Measurements from ENCODE around the gene CPD.
"Not testable (repeated sequence)": the region's sequence is repeated elsewhere in the genome, so short reads cannot be mapped to it uniquely, and the experiment has no call there.

Gene CPD

GRCh38 chr17:30378825-30379302 is at the start of gene CPD:
Gene CPD (plus strand): TSS chr17:30378927. CDS start chr17:30378981, 54 bp downstream.
- Histone ChIP-seq H3K36me3 (replicated peaks) (no peaks in the 10 kb centered on the region), H3K27me3 (ENCODE audit: low read depth) (no peaks in the 10 kb centered on the region), H3K4me1 (peaks cover 40% of the 10 kb centered on the region), H3K9me3 (no peaks in the 10 kb centered on the region), H3K4me3 (peak within 1 kb of the TSS; percentile 83)
- in situ Hi-C loops (cut with MboI; ENCODE audit: low sequenced_read_pairs) = no loop called here
- peak; percentile 89 to 98 for DNase-seq (ENCODE audit: low spot score in 2 of 2)

DNA sequence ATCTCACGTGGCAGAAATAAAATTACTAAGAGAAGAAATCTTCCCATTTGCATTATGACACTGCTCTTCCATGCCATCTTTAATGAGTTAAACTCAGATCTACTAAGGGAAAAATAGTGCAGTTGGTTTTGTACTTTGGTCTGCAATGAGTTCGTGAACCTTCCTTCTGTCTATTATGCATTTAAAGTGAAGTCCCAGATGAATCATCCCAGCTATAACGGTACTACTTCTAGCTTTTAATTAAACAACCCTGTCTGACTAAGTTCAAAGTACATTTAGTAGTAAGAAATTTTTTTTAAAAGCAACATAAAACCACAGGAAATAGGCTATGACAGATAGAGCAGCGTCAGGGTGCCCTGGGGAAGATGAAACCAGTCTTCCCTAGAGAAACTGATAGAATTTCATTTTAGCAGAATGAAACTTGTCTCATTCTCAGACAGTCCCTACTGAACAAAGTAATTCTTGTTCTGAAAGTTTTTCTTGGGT is 46.6 kb upstream of the CPD start:
- H3K27me3 ChIP-seq (ENCODE audit: low read depth) = peaks cover 24% of the 10 kb centered on the region
- no peak overlapping the region for H3K4me3 ChIP-seq
- in situ Hi-C loops (cut with MboI; ENCODE audit: low sequenced_read_pairs) = loop anchor here (10.0 kb wide), 1 partner anchor 227 kb away; no protein-coding TSS in a partner anchor
- no peaks in the 10 kb centered on the region for H3K36me3 ChIP-seq (replicated peaks)
- no peaks in the 10 kb centered on the region for H3K9me3 ChIP-seq
- no peak for DNase-seq (ENCODE audit: low spot score in 2 of 2)
- H3K4me1 ChIP-seq = peaks cover under 1% of the 10 kb centered on the region; the same call in 1 of the 2 replicates

DNA sequence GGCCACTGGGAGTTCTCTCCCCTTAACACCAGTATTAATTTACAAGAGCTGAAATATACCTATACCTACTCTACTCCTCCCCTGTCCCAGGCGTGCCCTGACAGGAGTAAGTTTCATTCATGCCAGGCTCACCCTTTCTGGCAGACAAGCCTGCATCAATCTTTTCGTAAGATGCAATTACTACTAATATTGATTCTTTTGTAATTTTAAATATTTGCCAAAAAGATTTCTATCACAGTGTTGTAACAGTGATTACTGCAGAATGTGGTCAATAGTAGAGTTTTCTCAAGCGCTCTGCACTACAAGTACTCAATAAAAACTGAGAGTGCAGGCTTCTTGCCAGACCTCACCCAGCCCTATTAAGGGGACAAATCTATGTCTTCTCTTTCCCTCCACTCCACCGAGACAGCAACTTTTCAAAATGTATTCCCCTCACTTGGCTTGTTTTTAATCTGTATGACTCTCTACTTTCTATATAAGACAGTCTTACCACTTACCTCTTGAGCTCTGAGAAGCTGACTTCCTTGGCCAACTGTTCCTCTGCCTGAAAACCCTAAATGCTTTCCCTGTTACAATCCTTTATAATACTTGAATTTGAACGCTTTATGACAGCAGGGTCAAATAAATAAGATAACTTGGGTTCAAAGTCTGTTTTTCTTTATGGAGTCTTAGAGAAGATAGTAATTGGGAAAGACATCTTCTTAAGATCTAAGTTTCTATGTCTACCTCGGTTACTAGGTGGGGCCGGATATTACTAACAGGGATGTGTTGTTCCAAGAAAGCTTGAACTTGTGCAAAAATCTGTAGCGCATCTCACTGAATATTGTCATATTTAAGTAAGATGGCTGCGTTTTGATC is 45.0 kb upstream of the CPD start, which contains the start of gene TMIGD1:
TSS of gene TMIGD1 (minus strand) at position 555 of the 858 bp plus-strand sequence. CDS start 1,924 bp downstream, outside the sequence.
- Histone ChIP-seq H3K9me3 (no peaks in the 10 kb centered on the region), H3K4me1 (no peaks in the 10 kb centered on the region), H3K36me3 (replicated peaks) (no peaks in the 10 kb centered on the region), H3K27me3 (ENCODE audit: low read depth) (peaks cover 24% of the 10 kb centered on the region), H3K4me3 (no peak within 1 kb of the TSS)
- DNase-seq (ENCODE audit: low spot score in 2 of 2) = no peak
- in situ Hi-C loops (cut with MboI; ENCODE audit: low sequenced_read_pairs) = loop anchor here (10.0 kb wide), 1 partner anchor 229 kb away; no protein-coding TSS in a partner anchor

GRCh38 chr17:30334421-30334820 is 44.3 kb upstream of the CPD start:
- Histone ChIP-seq H3K36me3 (replicated peaks) (no peaks in the 10 kb centered on the region), H3K27me3 (ENCODE audit: low read depth) (peaks cover 19% of the 10 kb centered on the region), H3K4me3 (no peak overlapping the region), H3K4me1 (no peaks in the 10 kb centered on the region), H3K9me3 (no peaks in the 10 kb centered on the region)
- in situ Hi-C loops (cut with MboI; ENCODE audit: low sequenced_read_pairs) = loop anchor here (10.0 kb wide), 1 partner anchor 230 kb away; no protein-coding TSS in a partner anchor
- no peak for DNase-seq (ENCODE audit: low spot score in 2 of 2)

DNA sequence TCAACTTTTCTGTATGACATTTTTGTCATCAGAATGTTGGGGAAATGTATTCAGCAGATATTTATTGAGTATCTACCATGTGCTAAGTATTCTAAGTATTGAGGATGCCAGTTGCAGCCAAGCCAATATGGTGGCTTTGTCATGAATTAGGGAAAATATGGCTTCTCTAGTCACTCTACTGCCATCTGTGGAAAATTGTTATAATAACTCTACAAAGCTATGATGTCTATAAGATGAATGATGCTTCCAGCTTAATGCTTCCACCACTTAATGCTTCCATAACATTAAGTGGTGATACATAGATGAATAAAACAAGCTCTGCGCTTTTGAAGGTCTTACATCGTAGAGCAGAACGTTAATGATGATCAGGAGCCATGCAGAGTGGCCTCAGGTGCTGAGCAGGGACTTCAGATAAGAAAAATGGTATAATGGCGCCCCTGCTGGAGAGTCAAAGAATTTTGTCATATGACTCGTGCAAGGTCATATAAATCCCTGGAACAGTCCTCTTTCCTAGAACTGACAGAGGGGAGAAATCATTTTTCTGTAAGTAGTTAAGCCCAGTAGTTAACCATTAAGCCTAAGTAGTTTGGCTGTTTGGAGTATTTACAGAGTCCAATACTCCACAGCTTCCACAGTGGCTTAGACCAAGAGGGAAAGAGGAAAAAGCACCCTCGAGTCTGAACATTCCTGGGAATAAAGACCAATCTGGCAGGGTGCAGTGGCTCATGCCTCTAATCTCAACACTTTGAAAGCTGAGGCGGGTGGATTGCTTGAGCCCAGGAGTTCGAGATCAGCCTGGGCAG is 42.2 kb upstream of the CPD start:
- peak; percentile 79 to 80 for DNase-seq (ENCODE audit: low spot score in 2 of 2)
- no peaks in the 10 kb centered on the region; the same call in 1 of the 2 replicates for H3K27me3 ChIP-seq (ENCODE audit: low read depth)
- no peaks in the 10 kb centered on the region for H3K9me3 ChIP-seq
- no peaks in the 10 kb centered on the region for H3K36me3 ChIP-seq (replicated peaks)
- H3K4me3 ChIP-seq = no peak overlapping the region
- H3K4me1 ChIP-seq = peaks cover 3% of the 10 kb centered on the region
- in situ Hi-C loops (cut with MboI; ENCODE audit: low sequenced_read_pairs) = loop anchor here (10.0 kb wide), 1 partner anchor 232 kb away; no protein-coding TSS in a partner anchor

- Histone ChIP-seq H3K9me3 (no peaks in the 10 kb centered on the region), H3K27me3 (ENCODE audit: low read depth) (no peaks in the 10 kb centered on the region; the same call in 1 of the 2 replicates), H3K36me3 (replicated peaks) (no peaks in the 10 kb centered on the region), H3K4me1 (peaks cover 3% of the 10 kb centered on the region), H3K4me3 (no peak overlapping the region)
- in situ Hi-C loops (cut with MboI; ENCODE audit: low sequenced_read_pairs) = loop anchor here (10.0 kb wide), 1 partner anchor 233 kb away; no protein-coding TSS in a partner anchor
- no peak for DNase-seq (ENCODE audit: low spot score in 2 of 2)
These were observed 41.2 kb upstream of the CPD start for GRCh38 chr17:30337393-30337999.

- peaks cover 3% of the 10 kb centered on the region for H3K4me1 ChIP-seq
- no peaks in the 10 kb centered on the region for H3K27me3 ChIP-seq (ENCODE audit: low read depth)
- in situ Hi-C loops (cut with MboI; ENCODE audit: low sequenced_read_pairs) = loop anchor here (10.0 kb wide), 1 partner anchor 234 kb away; no protein-coding TSS in a partner anchor
These were observed 39.6 kb upstream of the CPD start for GRCh38 chr17:30339086-30339485.

GRCh38 chr17:30340801-30341356 is 37.8 kb upstream of the CPD start:
- in situ Hi-C loops (cut with MboI; ENCODE audit: low sequenced_read_pairs) = no loop called here
- peaks cover 11% of the 10 kb centered on the region for H3K4me1 ChIP-seq
- H3K27me3 ChIP-seq (ENCODE audit: low read depth) = no peaks in the 10 kb centered on the region
- H3K4me3 ChIP-seq = no peak overlapping the region
- H3K36me3 ChIP-seq (replicated peaks) = no peaks in the 10 kb centered on the region
- DNase-seq (ENCODE audit: low spot score in 2 of 2) = no peak
- no peaks in the 10 kb centered on the region for H3K9me3 ChIP-seq

More at GRCh38 chr17:30339086-30339485, 39.6 kb upstream of the CPD start:
- Histone ChIP-seq H3K9me3 (no peaks in the 10 kb centered on the region), H3K4me3 (no peak overlapping the region), H3K36me3 (replicated peaks) (no peaks in the 10 kb centered on the region)
- no peak for DNase-seq (ENCODE audit: low spot score in 2 of 2)

DNA sequence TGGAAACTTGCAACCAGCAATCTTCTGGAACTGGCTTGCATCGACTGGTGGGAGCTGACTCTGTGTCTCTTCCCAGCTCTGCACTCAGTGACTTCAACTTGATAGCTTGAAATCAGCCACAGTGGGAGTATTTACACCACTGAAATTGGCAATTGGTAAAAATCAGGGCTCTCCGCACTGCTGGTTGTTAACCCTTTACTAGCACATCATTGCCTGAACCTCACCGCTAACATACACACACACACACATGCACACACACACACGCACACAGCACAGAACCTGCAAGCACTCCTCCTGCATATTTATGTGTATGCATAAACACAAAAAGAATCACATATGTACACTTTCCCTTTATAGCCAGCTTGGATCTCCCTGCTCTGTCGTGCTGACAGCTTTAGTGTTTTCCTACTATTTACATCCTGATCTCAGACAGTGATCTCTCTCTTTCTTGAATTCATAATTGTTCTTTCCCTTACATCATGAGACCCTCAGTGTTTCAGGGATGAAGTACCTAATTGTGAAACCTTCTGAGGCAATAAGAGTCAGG is 37.0 kb upstream of the CPD start:
- in situ Hi-C loops (cut with MboI; ENCODE audit: low sequenced_read_pairs) = no loop called here

GRCh38 chr17:30343244-30343643 is 35.5 kb upstream of the CPD start:
- H3K4me1 ChIP-seq = peaks cover 11% of the 10 kb centered on the region
- DNase-seq (ENCODE audit: low spot score in 2 of 2); H3K36me3 ChIP-seq (replicated peaks); in situ Hi-C loops (cut with MboI; ENCODE audit: low sequenced_read_pairs); H3K9me3 ChIP-seq; H3K4me3 ChIP-seq; H3K27me3 ChIP-seq (ENCODE audit: low read depth): not testable (repeated sequence)

More for the DNA sequence above, 37.0 kb upstream of the CPD start:
- Histone ChIP-seq H3K9me3 (no peaks in the 10 kb centered on the region), H3K36me3 (replicated peaks) (no peaks in the 10 kb centered on the region), H3K4me1 (peaks cover 11% of the 10 kb centered on the region), H3K27me3 (ENCODE audit: low read depth) (no peaks in the 10 kb centered on the region), H3K4me3 (no peak overlapping the region)
- DNase-seq (ENCODE audit: low spot score in 2 of 2) = no peak

DNA sequence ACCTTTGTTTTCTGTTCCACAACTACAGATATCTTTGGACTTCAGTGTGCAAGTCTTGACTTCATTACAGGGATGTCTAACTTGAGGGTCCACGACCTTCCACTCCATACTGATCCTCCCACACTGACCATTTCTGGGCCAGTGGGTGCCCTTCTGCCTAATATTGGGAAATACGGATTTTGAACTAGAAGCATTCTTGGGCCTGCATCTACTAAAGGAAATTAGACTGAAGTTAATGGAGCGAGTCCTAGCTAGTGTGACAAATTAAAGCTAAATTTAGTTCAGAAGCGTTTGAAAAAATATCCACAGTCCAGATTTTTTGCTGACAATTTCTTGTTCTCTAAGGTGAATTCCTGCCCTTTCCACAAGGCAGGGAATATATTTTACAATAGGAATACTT is 34.9 kb upstream of the CPD start:
- Histone ChIP-seq H3K36me3 (replicated peaks) (no peaks in the 10 kb centered on the region), H3K27me3 (ENCODE audit: low read depth) (no peaks in the 10 kb centered on the region), H3K4me1 (peaks cover 11% of the 10 kb centered on the region), H3K9me3 (no peaks in the 10 kb centered on the region), H3K4me3 (no peak overlapping the region)
- no peak for DNase-seq (ENCODE audit: low spot score in 2 of 2)
- in situ Hi-C loops (cut with MboI; ENCODE audit: low sequenced_read_pairs) = no loop called here

DNA sequence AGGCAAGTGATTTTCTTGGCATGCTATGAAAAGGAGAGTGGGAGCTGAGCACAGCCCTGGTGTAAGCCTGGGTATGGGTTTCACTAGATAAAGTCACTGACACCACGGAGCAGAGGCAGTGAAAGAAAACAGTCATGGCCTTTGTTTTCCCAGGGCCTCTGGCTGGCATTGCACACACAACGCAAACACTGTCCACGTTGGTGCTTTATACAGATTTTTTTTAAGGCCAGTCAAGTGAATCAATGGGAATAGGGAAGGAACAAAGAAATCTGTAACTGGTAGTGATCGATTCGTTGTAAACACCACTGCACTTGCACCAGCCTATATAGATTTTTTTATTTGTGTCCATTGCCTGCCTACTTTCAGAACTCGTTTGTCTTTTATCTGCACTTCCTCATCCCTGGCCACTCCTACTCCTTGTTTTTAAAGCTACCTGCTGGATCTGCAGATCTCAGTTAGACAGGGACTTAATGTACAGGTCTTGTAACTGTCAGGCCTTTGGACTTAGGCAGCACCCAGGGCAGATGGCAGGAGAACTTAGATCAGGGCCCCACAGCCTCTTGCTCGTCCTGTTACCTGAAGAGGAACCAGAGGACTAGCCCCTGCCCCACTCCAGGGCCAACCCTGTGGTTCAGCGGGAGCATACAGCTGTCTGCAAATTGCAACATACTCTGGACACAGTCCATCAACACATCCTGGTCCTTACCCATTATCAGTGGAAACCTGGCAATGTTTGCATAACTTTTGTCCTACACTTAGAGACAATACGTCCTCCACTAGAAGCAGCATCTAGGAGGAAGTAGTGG is 34.2 kb upstream of the CPD start:
- no peak overlapping the region for H3K4me3 ChIP-seq
- H3K27me3 ChIP-seq (ENCODE audit: low read depth) = no peaks in the 10 kb centered on the region
- H3K36me3 ChIP-seq (replicated peaks) = no peaks in the 10 kb centered on the region
- H3K9me3 ChIP-seq = no peaks in the 10 kb centered on the region
- in situ Hi-C loops (cut with MboI; ENCODE audit: low sequenced_read_pairs) = no loop called here
- peak in 1 of 2 experiments; percentile 34 for DNase-seq (ENCODE audit: low spot score in 2 of 2)
- H3K4me1 ChIP-seq = peaks cover 11% of the 10 kb centered on the region

All from HAP-1 (cell line).